Smooth muscle cell (in vitro differentiated cells): ENCODE measurements around the gene MYZAP. TPM values are rescaled to one million over a fixed set of nuclear protein-coding genes. Genes with fewer than 3 reads are reported as not detected.
A peak's percentile ranks its signal among the peaks of the same experiment; 100 is the strongest.

Experiments used
- DNase-seq: peaks from one replicate; lab custom pipeline; 2025; ENCODE audit not compliant: unreplicated experiment; lab: John Stamatoyannopoulos, UW
- H2AFZ ChIP-seq: fragments of 200-600 bp; sonication (generic); 2 replicates; pipeline ENCODE4 v1.6.0; 2016; ENCODE audit warnings: antibody characterized with exemption, low read depth, mild to moderate bottlenecking
- H3F3A ChIP-seq: fragments of 200-600 bp; sonication (generic); 2 replicates; pipeline ENCODE4 v1.6.0; 2017; ENCODE audit warnings: antibody characterized with exemption, low read depth
- H3K27ac ChIP-seq: fragments of 200-600 bp; sonication (generic); 2 replicates; pipeline ENCODE4 v1.5.1; 2016; ENCODE audit warnings: low read depth, mild to moderate bottlenecking
- H3K27me3 ChIP-seq: fragments of 200-600 bp; sonication (generic); 2 replicates; pipeline ENCODE4 v1.6.1; 2016; ENCODE audit warnings: low read depth, mild to moderate bottlenecking
- H3K36me3 ChIP-seq: fragments of 200-600 bp; sonication (generic); 2 replicates; pipeline ENCODE4 v1.5.1; 2016; ENCODE audit warnings: low read depth
- H3K4me1 ChIP-seq: fragments of 200-600 bp; sonication (generic); 2 replicates; pipeline ENCODE4 v1.5.1; 2016; ENCODE audit warnings: low read depth
- H3K4me2 ChIP-seq: fragments of 200-600 bp; sonication (generic); 2 replicates; pipeline ENCODE4 v1.6.0; 2016; ENCODE audit warnings: mild to moderate bottlenecking
- H3K4me3 ChIP-seq: fragments of 200-600 bp; sonication (generic); 2 replicates; pipeline ENCODE4 v1.5.1; 2016; ENCODE audit warnings: mild to moderate bottlenecking
- H3K79me2 ChIP-seq: fragments of 200-600 bp; sonication (generic); 2 replicates; pipeline ENCODE4 v1.6.0; 2016; ENCODE audit warnings: low read depth, mild to moderate bottlenecking
- H3K9ac ChIP-seq: fragments of 200-600 bp; sonication (generic); 2 replicates; pipeline ENCODE4 v1.6.0; 2016; ENCODE audit warnings: low read depth
- H3K9me3 ChIP-seq: fragments of 200-600 bp; sonication (generic); replicated peaks from 2 replicates; pipeline ENCODE4 v1.5.1; 2016; ENCODE audit warnings: low read depth
- H4K20me1 ChIP-seq: fragments of 200-600 bp; sonication (generic); 2 replicates; pipeline ENCODE4 v1.6.0; 2016; ENCODE audit warnings: low read depth
- WGBS: methylation state at CpG from one replicate; pipeline ENCODE4 v1.1.7; 2016; ENCODE audit warnings: low lambda C conversion rate; 5-methylcytosine and 5-hydroxymethylcytosine counted together
- polyA plus RNA-seq: library from polyadenylated mRNA; unstranded; fragments of >200 nt; fragmentation: Nextera tagmentation; extraction: Ambion mirVana; gene quantifications from 2 replicates; pipeline ENCODE4 v1.2.1, GENCODE V29; 2016
- total RNA-seq: library from RNA; depleted of rRNA; stranded (reverse); fragments of >200 nt; gene quantifications from 2 replicates; pipeline ENCODE4 v1.2.3, GENCODE V29; 2014
- TF ChIP-seq, protein P1 (sequence below): fragments of 200-600 bp; sonication (generic); IDR thresholded peaks from 2 replicates; pipeline ENCODE4 v1.5.1; 2017; ENCODE audit warnings: borderline replicate concordance, mild to moderate bottlenecking, antibody characterized with exemption; ENCODE audit not compliant: insufficient read depth, poor library complexity, severe bottlenecking

Gene MYZAP
- total and polyA plus RNA-seq, 2 experiments from 2014 or later = 0.09 to 0.65 TPM

DNA sequence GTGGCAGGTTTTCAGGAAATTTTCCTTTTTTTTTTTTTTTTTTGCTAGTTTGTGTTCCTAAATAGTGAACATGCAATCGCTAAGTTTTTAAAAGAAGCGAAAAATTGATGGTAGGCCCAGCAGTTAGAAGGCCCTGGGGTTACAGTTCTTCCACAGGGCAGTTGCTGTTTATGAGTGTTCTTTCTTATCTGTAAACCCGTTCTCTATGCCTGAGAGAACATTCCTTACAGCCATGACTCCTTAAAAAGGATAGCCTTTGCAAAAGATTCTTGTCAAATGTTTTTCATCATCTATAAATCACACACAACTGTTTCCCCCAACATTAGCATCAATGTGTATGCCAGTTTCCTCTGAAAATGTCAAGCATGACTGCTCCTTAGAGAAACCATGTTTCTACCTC is 23.8 kb upstream of the MYZAP start:
- Histone ChIP-seq H3K9me3 (no peaks in the 10 kb centered on the region), H3F3A (no peaks in the 10 kb centered on the region), H3K4me1 (no peaks in the 10 kb centered on the region), H3K79me2 (no peaks in the 10 kb centered on the region), H4K20me1 (no peaks in the 10 kb centered on the region), H2AFZ (no peak overlapping the region), H3K27me3 (no peaks in the 10 kb centered on the region), H3K4me2 (no peak overlapping the region), H3K4me3 (no peak overlapping the region), H3K27ac (no peak overlapping the region), H3K36me3 (no peaks in the 10 kb centered on the region), H3K9ac (no peak overlapping the region)
- WGBS = 61% methylated on average over 3 of the region's 3 CpGs
- TF ChIP-seq, protein P1, sequence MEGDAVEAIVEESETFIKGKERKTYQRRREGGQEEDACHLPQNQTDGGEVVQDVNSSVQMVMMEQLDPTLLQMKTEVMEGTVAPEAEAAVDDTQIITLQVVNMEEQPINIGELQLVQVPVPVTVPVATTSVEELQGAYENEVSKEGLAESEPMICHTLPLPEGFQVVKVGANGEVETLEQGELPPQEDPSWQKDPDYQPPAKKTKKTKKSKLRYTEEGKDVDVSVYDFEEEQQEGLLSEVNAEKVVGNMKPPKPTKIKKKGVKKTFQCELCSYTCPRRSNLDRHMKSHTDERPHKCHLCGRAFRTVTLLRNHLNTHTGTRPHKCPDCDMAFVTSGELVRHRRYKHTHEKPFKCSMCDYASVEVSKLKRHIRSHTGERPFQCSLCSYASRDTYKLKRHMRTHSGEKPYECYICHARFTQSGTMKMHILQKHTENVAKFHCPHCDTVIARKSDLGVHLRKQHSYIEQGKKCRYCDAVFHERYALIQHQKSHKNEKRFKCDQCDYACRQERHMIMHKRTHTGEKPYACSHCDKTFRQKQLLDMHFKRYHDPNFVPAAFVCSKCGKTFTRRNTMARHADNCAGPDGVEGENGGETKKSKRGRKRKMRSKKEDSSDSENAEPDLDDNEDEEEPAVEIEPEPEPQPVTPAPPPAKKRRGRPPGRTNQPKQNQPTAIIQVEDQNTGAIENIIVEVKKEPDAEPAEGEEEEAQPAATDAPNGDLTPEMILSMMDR = no peak
- no peak for DNase-seq

DNA sequence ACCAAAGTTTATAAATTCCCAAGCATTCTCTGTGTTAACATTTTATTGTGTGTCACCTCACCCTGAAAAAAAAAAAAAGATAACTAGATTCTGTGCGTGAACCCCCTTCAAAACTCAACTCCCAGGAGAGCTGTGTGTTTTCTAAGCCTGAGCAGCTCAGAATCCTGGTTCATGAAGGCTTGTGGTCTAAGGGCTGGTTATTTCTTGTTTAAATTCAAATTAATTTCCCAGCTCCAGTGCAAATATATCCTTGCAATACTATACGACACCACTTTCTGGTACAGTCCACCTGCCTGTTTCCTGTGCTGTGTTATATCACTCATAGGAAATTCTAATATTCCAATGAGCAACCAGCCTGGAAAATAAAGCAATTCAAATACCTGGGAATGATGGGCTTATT is 23.4 kb upstream of the MYZAP start:
- no peaks in the 10 kb centered on the region for H3K27me3 ChIP-seq
- no peak overlapping the region for H3K27ac ChIP-seq
- no peaks in the 10 kb centered on the region for H4K20me1 ChIP-seq
- no peak overlapping the region for H3K4me2 ChIP-seq
- TF ChIP-seq, protein P1 = no peak
- WGBS = 87% methylated on average over 2 of the region's 2 CpGs
- H3K4me1 ChIP-seq = no peaks in the 10 kb centered on the region
- H3K36me3 ChIP-seq = no peaks in the 10 kb centered on the region
- no peak overlapping the region for H2AFZ ChIP-seq
- H3K9me3 ChIP-seq = no peaks in the 10 kb centered on the region
- no peak for DNase-seq
- H3F3A ChIP-seq = no peaks in the 10 kb centered on the region
- no peak overlapping the region for H3K4me3 ChIP-seq
- H3K79me2 ChIP-seq = no peaks in the 10 kb centered on the region
- H3K9ac ChIP-seq = no peak overlapping the region

DNA sequence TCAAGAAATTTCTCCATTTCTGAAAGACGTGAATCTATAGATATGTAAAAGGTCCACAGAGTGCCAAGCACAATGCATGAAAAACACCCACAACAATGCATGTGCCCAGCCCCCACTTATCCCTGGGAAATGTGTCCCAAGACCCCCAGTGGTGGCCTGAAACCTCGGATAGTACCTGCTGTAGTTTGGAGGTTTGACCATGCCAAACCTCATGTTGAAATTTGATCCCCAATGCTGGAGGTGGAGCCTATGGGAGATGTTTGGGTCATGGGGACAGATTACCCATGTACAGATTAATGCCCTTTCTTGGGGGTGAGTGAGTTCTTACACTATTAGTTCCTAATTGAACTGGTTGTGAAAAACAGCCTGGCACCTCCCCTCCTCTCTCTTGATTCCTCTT is 21.4 kb upstream of the MYZAP start:
- TF ChIP-seq, protein P1 = no peak
- 88% methylated on average over 2 of the region's 2 CpGs for WGBS
- H3K4me1 ChIP-seq = no peaks in the 10 kb centered on the region

DNA sequence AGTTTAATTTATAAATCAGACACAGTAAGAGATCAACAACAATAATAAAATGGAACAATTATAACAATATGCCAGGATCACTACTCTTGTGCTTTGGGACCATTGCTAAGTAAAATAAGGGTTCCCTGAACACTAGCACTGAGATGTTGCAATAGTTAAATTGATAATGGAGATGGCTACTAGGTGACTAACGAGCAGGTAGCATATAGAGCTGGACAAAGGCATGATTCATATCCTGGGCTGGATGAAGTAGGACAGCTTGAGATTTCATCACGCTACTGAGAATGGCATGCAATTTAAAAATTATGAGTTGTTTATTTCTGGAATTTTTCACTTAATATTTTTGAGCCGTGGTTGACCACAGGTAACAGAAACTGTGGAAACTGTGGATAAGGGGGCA is 20.7 kb upstream of the MYZAP start:
- H3K4me3 ChIP-seq = no peak overlapping the region
- no peaks in the 10 kb centered on the region for H3K4me1 ChIP-seq
- H4K20me1 ChIP-seq = no peaks in the 10 kb centered on the region
- no peaks in the 10 kb centered on the region for H3K27me3 ChIP-seq
- TF ChIP-seq, protein P1 = no peak
- no peak overlapping the region for H2AFZ ChIP-seq
- 48% methylated on average over 3 of the region's 3 CpGs for whole genome bisulfite sequencing
- no peaks in the 10 kb centered on the region for H3F3A ChIP-seq
- no peaks in the 10 kb centered on the region for H3K36me3 ChIP-seq
- H3K27ac ChIP-seq = peak overlapping the region; percentile 12
- no peak overlapping the region for H3K9ac ChIP-seq
- H3K9me3 ChIP-seq = no peaks in the 10 kb centered on the region
- H3K79me2 ChIP-seq = no peaks in the 10 kb centered on the region
- no peak overlapping the region for H3K4me2 ChIP-seq
- DNase-seq = no peak

More for the DNA sequence above, 21.4 kb upstream of the MYZAP start:
- no peak overlapping the region for H3K9ac ChIP-seq
- no peaks in the 10 kb centered on the region for H3K79me2 ChIP-seq
- no peak overlapping the region for H2AFZ ChIP-seq
- no peaks in the 10 kb centered on the region for H3K36me3 ChIP-seq
- no peak overlapping the region for H3K4me2 ChIP-seq
- H4K20me1 ChIP-seq = no peaks in the 10 kb centered on the region
- no peak overlapping the region for H3K27ac ChIP-seq
- H3K27me3 ChIP-seq = no peaks in the 10 kb centered on the region
- no peaks in the 10 kb centered on the region for H3F3A ChIP-seq
- H3K4me3 ChIP-seq = no peak overlapping the region
- DNase-seq = no peak
- H3K9me3 ChIP-seq = no peaks in the 10 kb centered on the region
